NOMO-1 treated with dmso at 0.1 percent for 144 hours (cell line): ENCODE measurements around the gene TOP1.

Experiments
- DNase-seq: peaks from one replicate; lab custom pipeline; 2025; ENCODE audit not compliant: unreplicated experiment; lab: John Stamatoyannopoulos, UW

TOP1 gene

GRCh38 chr20:41167118-41167470, 138.5 kb downstream of the TOP1 start:
- no peak for DNase-seq

- DNase-seq, result no peak
These were observed 139.0 kb downstream of the TOP1 start for GRCh38 chr20:41167481-41168253.

- DNase-seq, result no peak
These were observed 139.9 kb downstream of the TOP1 start for GRCh38 chr20:41168281-41169161.

GRCh38 chr20:41169162-41169690, 140.6 kb downstream of the TOP1 start:
- DNase-seq, result no peak

GRCh38 chr20:41169791-41170351, 141.2 kb downstream of the TOP1 start:
- DNase-seq, result no peak

GRCh38 chr20:41170386-41171105, 141.9 kb downstream of the TOP1 start:
- DNase-seq, result no peak

- no peak for DNase-seq
These were observed 143.2 kb downstream of the TOP1 start for GRCh38 chr20:41171736-41172295.

GRCh38 chr20:41172296-41173140, 143.9 kb downstream of the TOP1 start:
- no peak for DNase-seq

- DNase-seq, result peak; percentile 17
These were observed 144.6 kb downstream of the TOP1 start for GRCh38 chr20:41173161-41173721.

- DNase-seq, result no peak
These were observed 145.2 kb downstream of the TOP1 start for GRCh38 chr20:41173791-41174341.
